Measurements from ENCODE around the gene TNIP3.
A peak's percentile ranks its signal among the peaks of the same experiment; 100 is the strongest.

The TNIP3 gene

GRCh38 chr4:121140716-121141460, 23.2 kb downstream of the TNIP3 start:
- no peak for TF ChIP-seq Cebpa-rat (IDR thresholded peaks at IDR 0.05)

DNA sequence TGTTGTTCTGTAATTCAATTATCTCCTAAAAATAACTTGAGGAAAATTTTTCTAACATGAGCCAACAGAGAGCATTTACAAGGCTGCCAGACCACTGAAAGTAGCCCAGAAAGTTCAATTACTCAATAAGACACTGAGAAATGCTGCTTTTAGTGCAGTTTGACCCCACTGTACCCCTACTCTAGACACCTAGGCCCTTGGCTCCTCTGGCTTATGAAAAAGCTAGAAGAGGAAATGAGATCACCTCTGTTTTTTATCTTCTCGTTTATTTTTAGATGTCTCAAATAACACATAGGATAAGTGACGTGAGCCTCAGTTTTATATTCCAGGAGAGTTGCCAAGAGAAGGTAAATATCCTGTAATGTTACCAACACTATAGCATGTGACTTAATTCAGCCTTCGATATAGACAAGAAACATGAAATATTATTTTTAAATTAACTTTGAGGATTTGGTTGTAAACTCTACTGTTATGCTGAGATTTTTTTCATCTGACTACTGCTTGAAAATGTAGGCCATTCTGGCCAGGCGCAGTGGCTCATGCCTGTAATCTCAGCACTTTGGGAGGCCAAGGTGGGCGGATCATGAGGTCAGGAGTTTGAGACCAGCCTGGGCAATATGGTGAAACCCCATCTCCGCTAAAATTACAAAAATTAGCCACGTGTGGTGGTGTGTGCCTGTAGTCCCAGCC, 24.4 kb downstream of the TNIP3 start:
- H3K27me3 ChIP-seq, result no peaks in the 10 kb centered on the region
- no peak for TF ChIP-seq Cebpa-rat (IDR thresholded peaks at IDR 0.05)
- H3K4me3 ChIP-seq, result no peak overlapping the region
- H4K20me1 ChIP-seq, result no peaks in the 10 kb centered on the region
- peak overlapping the region; percentile 27; the same call in 1 of the 2 replicates for H3K4me2 ChIP-seq
- no peaks in the 10 kb centered on the region for H3K9me3 ChIP-seq
- H3K4me1 ChIP-seq, result peaks cover 6% of the 10 kb centered on the region
- H3K36me3 ChIP-seq, result no peaks in the 10 kb centered on the region
- H3K9ac ChIP-seq, result no peak overlapping the region
- no peak overlapping the region for H3K27ac ChIP-seq

More at GRCh38 chr4:121140716-121141460, 23.2 kb downstream of the TNIP3 start:
- Histone ChIP-seq H4K20me1 (no peaks in the 10 kb centered on the region), H3K4me2 (no peak overlapping the region), H3K9me3 (no peaks in the 10 kb centered on the region), H3K36me3 (no peaks in the 10 kb centered on the region), H3K27ac (no peak overlapping the region), H3K4me3 (no peak overlapping the region), H3K27me3 (no peaks in the 10 kb centered on the region), H3K4me1 (peaks cover 6% of the 10 kb centered on the region), H3K9ac (no peak overlapping the region)

DNA sequence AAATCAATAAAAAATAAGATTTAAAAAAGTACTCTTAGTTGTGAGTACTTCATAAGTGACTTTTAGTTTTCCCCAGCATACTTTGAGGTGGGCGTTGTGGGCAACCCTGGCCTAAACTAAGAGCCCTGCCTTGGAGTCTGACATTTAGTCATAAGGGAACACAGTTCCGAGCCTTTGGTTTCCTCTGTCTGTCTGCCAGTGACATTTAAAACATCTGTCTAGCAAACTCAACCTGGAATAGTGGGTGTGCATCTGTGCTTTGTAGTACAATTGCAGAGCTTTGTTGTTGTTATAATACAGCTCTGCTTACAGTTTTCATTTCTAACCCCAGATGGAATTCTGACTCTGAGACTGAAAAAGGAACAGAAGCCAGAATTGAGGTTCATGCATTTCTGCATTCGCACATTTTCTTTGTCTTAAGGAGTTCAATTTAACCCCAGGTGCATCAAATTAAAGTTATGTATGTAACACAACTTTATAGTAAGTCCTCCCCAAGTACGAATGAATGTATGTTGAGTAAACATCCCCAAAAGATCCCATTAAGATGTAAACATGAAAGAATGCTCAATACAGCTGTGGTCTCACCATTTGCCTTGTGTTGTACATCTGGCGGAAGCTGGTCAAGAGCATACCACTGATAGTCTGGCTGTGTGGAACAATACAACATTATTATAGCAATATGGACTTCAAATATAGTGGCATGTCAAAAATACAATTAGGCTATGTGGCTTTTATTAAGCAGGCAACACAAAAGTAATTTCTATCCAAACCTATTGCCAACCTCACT, 25.9 kb downstream of the TNIP3 start:
- no peak overlapping the region for H3K27ac ChIP-seq
- no peak for TF ChIP-seq Cebpa-rat (IDR thresholded peaks at IDR 0.05)
- H3K36me3 ChIP-seq, result no peaks in the 10 kb centered on the region
- no peak overlapping the region for H3K9ac ChIP-seq
- H3K27me3 ChIP-seq, result no peaks in the 10 kb centered on the region
- no peak overlapping the region for H3K4me3 ChIP-seq
- peaks cover 6% of the 10 kb centered on the region for H3K4me1 ChIP-seq
- no peak overlapping the region for H3K4me2 ChIP-seq
- H3K9me3 ChIP-seq, result no peaks in the 10 kb centered on the region
- H4K20me1 ChIP-seq, result no peaks in the 10 kb centered on the region

- no peaks in the 10 kb centered on the region for H3K27me3 ChIP-seq
- H3K4me1 ChIP-seq, result no peaks in the 10 kb centered on the region
- TF ChIP-seq Cebpa-rat (IDR thresholded peaks at IDR 0.05), result no peak
- no peak overlapping the region for H3K9ac ChIP-seq
- no peak overlapping the region for H3K4me2 ChIP-seq
- H3K9me3 ChIP-seq, result no peaks in the 10 kb centered on the region
- H3K36me3 ChIP-seq, result no peaks in the 10 kb centered on the region
- H4K20me1 ChIP-seq, result no peaks in the 10 kb centered on the region
- no peak overlapping the region for H3K27ac ChIP-seq
- no peak overlapping the region for H3K4me3 ChIP-seq
Measured at GRCh38 chr4:121130326-121130660, 33.8 kb downstream of the TNIP3 start.

DNA sequence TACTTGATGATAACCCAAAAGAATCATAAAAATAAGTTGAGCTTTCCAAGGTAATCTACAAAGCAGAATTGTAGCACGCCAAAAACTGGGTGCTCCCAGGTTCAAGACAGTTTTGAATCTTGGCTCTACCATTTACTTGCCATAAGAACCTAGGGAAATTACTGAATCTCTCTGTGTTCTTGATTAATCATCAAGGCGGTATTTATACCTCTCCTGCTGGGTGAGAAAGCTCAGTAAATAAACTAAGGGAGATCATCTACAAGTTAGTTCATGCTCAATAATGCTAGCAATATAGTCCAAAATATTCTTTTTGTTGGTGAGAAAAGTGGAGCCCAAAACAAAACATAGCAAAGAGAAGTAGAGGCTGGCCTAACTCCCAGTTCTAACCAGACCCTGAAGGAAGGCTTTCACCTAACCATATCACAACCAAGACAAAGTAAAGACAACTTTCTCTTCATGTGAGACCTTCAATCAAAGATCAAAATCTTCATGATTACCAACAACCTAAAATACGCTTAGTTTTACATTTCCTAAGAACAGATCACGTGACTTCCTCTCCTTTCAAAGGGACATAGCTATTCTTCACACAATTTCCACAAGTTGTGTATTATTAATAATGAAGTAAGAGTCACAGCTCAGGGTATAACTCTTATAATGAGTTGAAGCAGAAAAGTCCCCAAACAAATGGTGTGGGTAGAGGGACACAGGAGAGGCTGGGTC, 34.4 kb downstream of the TNIP3 start:
- Histone ChIP-seq H3K4me1 (no peaks in the 10 kb centered on the region), H3K4me3 (no peak overlapping the region), H3K9me3 (no peaks in the 10 kb centered on the region), H4K20me1 (no peaks in the 10 kb centered on the region), H3K27ac (no peak overlapping the region), H3K27me3 (no peaks in the 10 kb centered on the region), H3K9ac (no peak overlapping the region), H3K36me3 (no peaks in the 10 kb centered on the region), H3K4me2 (no peak overlapping the region)
- no peak for TF ChIP-seq Cebpa-rat (IDR thresholded peaks at IDR 0.05)

DNA sequence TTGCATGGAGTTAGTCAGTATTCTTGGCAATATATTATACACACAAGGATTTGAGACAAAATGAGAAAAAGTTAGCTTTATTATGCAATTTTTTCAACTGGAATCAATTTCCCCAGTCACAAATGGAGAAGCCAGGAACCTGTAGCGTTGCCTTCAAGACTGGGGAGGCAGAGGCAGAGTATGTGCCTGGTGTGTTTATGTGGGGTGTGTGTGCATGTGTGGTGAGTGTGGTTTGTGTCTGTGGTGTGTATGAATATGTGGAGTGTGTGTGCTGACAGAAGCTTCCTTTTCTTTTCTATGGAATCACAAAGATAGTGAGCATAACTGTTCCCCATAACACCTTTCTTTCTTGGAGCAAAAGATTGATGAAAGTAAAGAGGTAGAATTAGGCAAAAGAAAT, 37.0 kb downstream of the TNIP3 start:
- no peak overlapping the region for H3K9ac ChIP-seq
- no peaks in the 10 kb centered on the region for H4K20me1 ChIP-seq
- no peak overlapping the region for H3K4me2 ChIP-seq
- no peak overlapping the region for H3K4me3 ChIP-seq
- no peaks in the 10 kb centered on the region for H3K4me1 ChIP-seq
- no peaks in the 10 kb centered on the region for H3K27me3 ChIP-seq
- H3K9me3 ChIP-seq, result no peaks in the 10 kb centered on the region
- H3K27ac ChIP-seq, result no peak overlapping the region
- no peak for TF ChIP-seq Cebpa-rat (IDR thresholded peaks at IDR 0.05)
- no peaks in the 10 kb centered on the region for H3K36me3 ChIP-seq

GRCh38 chr4:121126449-121127006, 37.6 kb downstream of the TNIP3 start:
- no peaks in the 10 kb centered on the region for H4K20me1 ChIP-seq
- H3K4me2 ChIP-seq, result no peak overlapping the region
- no peak overlapping the region for H3K27ac ChIP-seq
- no peaks in the 10 kb centered on the region for H3K9me3 ChIP-seq
- H3K9ac ChIP-seq, result no peak overlapping the region
- H3K36me3 ChIP-seq, result no peaks in the 10 kb centered on the region
- H3K27me3 ChIP-seq, result no peaks in the 10 kb centered on the region
- no peak overlapping the region for H3K4me3 ChIP-seq
- TF ChIP-seq Cebpa-rat (IDR thresholded peaks at IDR 0.05), result no peak
- H3K4me1 ChIP-seq, result no peaks in the 10 kb centered on the region

DNA sequence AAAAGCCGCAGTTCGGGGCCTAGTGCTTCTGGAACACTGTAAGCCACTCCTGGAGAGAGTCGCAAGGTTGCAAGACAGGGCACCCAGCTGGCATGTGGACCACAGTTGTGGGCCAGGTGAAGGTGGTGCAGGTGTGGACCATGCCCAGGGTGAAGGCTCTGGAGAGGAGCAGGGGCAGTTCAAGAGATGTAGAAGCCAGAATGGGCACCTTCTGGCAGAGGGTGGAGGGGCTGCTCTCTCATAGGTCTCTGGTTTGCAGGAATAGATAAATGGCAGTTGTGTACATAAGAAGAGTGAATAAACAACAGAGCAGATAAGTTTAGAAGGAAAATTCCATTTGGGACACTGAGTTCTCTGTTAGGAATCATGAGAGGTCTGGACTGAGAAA, 38.6 kb downstream of the TNIP3 start:
- H3K9me3 ChIP-seq, result no peaks in the 10 kb centered on the region
- no peaks in the 10 kb centered on the region for H3K27me3 ChIP-seq
- H3K27ac ChIP-seq, result no peak overlapping the region
- H4K20me1 ChIP-seq, result no peaks in the 10 kb centered on the region
- H3K36me3 ChIP-seq, result no peaks in the 10 kb centered on the region
- no peak overlapping the region for H3K4me3 ChIP-seq
- TF ChIP-seq Cebpa-rat (IDR thresholded peaks at IDR 0.05), result no peak
- no peaks in the 10 kb centered on the region for H3K4me1 ChIP-seq
- H3K4me2 ChIP-seq, result no peak overlapping the region
- no peak overlapping the region for H3K9ac ChIP-seq

DNA sequence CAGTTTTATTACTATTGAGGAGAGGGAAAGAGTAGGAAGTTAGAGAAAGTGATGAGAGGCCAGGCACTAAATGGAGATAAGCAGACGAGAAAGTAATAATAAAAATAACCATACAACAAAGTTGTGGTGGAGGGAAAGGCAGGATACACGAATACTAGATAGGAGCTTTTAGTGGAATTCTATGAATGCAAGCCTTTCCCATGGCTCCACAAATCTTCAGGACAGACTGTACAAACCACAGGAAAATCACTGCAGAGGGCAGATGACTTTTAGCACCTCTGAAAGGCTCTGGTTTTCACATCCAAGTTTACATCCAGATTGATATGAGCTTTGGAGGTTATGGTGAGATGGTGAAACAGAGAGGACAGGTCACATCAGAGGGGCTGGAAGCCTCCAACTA, 41.5 kb downstream of the TNIP3 start:
- Histone ChIP-seq H3K9ac (no peak overlapping the region), H3K27ac (no peak overlapping the region), H4K20me1 (no peaks in the 10 kb centered on the region), H3K36me3 (no peaks in the 10 kb centered on the region), H3K4me3 (no peak overlapping the region), H3K4me2 (no peak overlapping the region), H3K9me3 (no peaks in the 10 kb centered on the region), H3K27me3 (no peaks in the 10 kb centered on the region), H3K4me1 (no peaks in the 10 kb centered on the region)
- TF ChIP-seq Cebpa-rat (IDR thresholded peaks at IDR 0.05), result no peak

Measured in BLaER1 (cell line).